CD4-positive, CD25-positive, alpha-beta regulatory T cell (primary cell): ENCODE results near the gene TPK1. TPM values are rescaled to one million over a fixed set of nuclear protein-coding genes. Genes with fewer than 3 reads are reported as not detected.

ENCODE experiments used
- ATAC-seq, 2 donors: fragments of 150-1000 bp; cut with Tn5 transposase; one replicate each; pipeline ENCODE4 v1.10.0; 2021; ENCODE audit warnings: low read depth in 2 of 2, moderate number of reproducible peaks in 2 of 2, moderate library complexity in 1 of 2
- DNase-seq, 3 donors: peaks; one replicate each; pipeline versions ENCODE4 v3.0.0 to v3.0.0-alpha.2; 2012 to 2022; ENCODE audit warnings: mixed read lengths in 1 of 3
- H3K27ac ChIP-seq: one replicate; pipeline ENCODE4 v1.7.0; 2013; ENCODE audit warnings: mild to moderate bottlenecking, low read length; ENCODE audit not compliant: insufficient read depth, poor library complexity, severe bottlenecking
- H3K27me3 ChIP-seq: one replicate; pipeline ENCODE4 v1.7.0; 2013; ENCODE audit warnings: low read length; ENCODE audit not compliant: control insufficient read depth, insufficient read depth
- H3K36me3 ChIP-seq: one replicate; pipeline ENCODE4 v1.7.0; 2013; ENCODE audit warnings: mild to moderate bottlenecking, low read length, moderate library complexity; ENCODE audit not compliant: control insufficient read depth, insufficient read depth
- H3K4me1 ChIP-seq: 2 replicates; pipeline ENCODE4 v1.7.0; 2013; ENCODE audit warnings: mild to moderate bottlenecking, low read length; ENCODE audit not compliant: insufficient read depth, control insufficient read depth, poor library complexity, severe bottlenecking
- H3K4me3 ChIP-seq: one replicate; pipeline ENCODE4 v1.7.0; 2013; ENCODE audit warnings: low read depth, mild to moderate bottlenecking, low read length, moderate library complexity
- H3K9me3 ChIP-seq, 2 experiments: 1 replicate in 1 of 2; 2 replicates in 1 of 2; pipeline ENCODE4 v1.7.0; 2013; ENCODE audit warnings: low read length in 2 of 2, mild to moderate bottlenecking in 1 of 2, moderate library complexity in 1 of 2; ENCODE audit not compliant: control insufficient read depth in 2 of 2
- H3K27ac Mint-ChIP-seq, 3 donors: one replicate each; pipeline ENCODE4 v1.8.0; 2020 to 2022; ENCODE audit warnings: mild to moderate bottlenecking in 3 of 3, mixed read lengths in 3 of 3, moderate library complexity in 2 of 3
- H3K27me3 Mint-ChIP-seq: one replicate; pipeline ENCODE4 v1.8.0; 2022; ENCODE audit warnings: mild to moderate bottlenecking, mixed read lengths
- H3K36me3 Mint-ChIP-seq: one replicate; pipeline ENCODE4 v1.8.0; 2020; ENCODE audit warnings: mixed read lengths
- H3K4me1 Mint-ChIP-seq, 4 donors: one replicate each; pipeline ENCODE4 v1.8.0; 2020 to 2022; ENCODE audit warnings: mixed read lengths in 4 of 4, mild to moderate bottlenecking in 1 of 4
- H3K4me3 Mint-ChIP-seq, 4 donors: one replicate each; pipeline ENCODE4 v1.8.0; 2020 to 2022; ENCODE audit warnings: mild to moderate bottlenecking in 4 of 4, mixed read lengths in 4 of 4, moderate library complexity in 3 of 4
- H3K9me3 Mint-ChIP-seq, 7 donors: one replicate each; pipeline ENCODE4 v1.8.0; 2020 to 2022; ENCODE audit warnings: mixed read lengths in 7 of 7, mild to moderate bottlenecking in 3 of 7, moderate library complexity in 2 of 7
- polyA plus RNA-seq, 4 donors: library from polyadenylated mRNA; unstranded; fragments of 300-500 nt; fragmentation: Illumina TruSeq; gene quantifications; one replicate each; pipeline ENCODE4 v1.2.3, GENCODE V29; 2021
- total RNA-seq: library from RNA; stranded (reverse); gene quantifications from one replicate; pipeline ENCODE4 v1.2.3, GENCODE V29; 2022

The TPK1 gene
- total and polyA plus RNA-seq, 5 donors from 2014 or later = 30.5 to 38.8 (median 31.6) TPM

DNA sequence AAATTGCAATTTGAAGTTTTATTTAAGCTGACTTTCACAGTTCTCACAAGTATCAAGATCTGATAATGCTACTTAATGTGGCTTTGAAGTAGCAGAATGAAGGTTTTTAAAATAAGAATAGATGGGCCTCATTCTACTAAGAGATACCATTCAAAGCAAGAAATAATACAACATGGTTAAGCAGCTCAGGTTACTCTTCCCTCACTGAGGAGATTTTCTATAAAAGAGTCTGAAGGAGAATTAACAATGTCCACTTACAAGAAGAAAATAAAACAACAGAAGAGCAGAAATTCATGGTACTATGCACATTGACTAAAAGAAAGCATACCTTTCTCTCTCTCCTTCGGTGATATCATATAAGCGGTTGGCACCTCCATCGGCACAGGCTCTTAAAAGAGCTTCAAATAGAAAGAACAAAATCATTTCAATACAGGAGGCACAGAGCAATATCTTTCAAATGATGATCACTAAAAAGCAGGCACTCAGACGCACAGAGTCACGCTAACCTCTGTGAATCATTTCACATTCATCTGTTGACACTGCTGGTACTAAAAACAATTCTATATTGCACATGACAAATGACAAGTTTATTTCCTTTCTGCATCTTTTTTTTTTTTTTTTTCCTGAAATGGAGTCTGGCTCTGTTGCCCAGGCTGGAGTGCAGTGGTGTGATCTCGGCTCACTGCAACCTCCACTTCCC, 153.1 kb downstream of the TPK1 start:
- Mint-ChIP-seq H3K27me3 (no peaks in the 10 kb centered on the region), H3K36me3 (peaks cover 15% of the 10 kb centered on the region), H3K27ac (peak overlapping the region in 1 of 3 donors; percentile 27), H3K9me3 (no peaks in the 10 kb centered on the region), H3K4me3 (no peak overlapping the region), H3K4me1 (peaks cover 0 to 7% (median 0%) of the 10 kb centered on the region in 4 donors)
- no peaks in the 10 kb centered on the region for H3K4me1 ChIP-seq
- no peak overlapping the region for H3K27ac ChIP-seq
- no peaks in the 10 kb centered on the region for H3K36me3 ChIP-seq
- ATAC-seq (no peak), DNase-seq (no peak)
- H3K27me3 ChIP-seq = no peaks in the 10 kb centered on the region
- H3K4me3 ChIP-seq = no peak overlapping the region
- no peaks in the 10 kb centered on the region for H3K9me3 ChIP-seq

DNA sequence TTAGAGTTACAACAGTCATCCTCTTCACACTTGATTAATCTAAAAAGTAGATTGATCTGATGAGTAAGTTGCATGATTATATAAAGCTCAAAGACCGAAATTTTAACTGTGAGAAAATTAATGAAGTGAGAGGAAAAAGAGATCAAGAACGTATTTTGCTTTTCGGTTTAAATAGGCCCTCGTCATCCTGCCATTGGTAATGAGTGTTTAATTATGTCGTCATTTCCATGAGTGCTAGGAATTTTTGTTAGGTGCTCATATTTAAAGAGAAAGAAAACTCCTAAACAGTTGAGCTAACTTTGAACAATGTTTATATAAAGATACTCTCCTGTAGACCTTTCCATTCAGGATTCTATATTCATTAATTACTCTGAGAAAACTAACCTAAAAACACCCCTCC, 159.4 kb downstream of the TPK1 start:
- H3K9me3 ChIP-seq = no peaks in the 10 kb centered on the region
- no peaks in the 10 kb centered on the region for H3K36me3 ChIP-seq
- peaks cover 0 to 12% (median 1%) of the 10 kb centered on the region in 4 donors for H3K4me1 Mint-ChIP-seq
- ATAC-seq = no peak
- H3K4me3 ChIP-seq = no peak overlapping the region
- H3K4me1 ChIP-seq = no peaks in the 10 kb centered on the region
- H3K27ac Mint-ChIP-seq = peak overlapping the region in 1 of 3 donors; percentile 87
- H3K27me3 ChIP-seq = no peaks in the 10 kb centered on the region
- no peak overlapping the region for H3K4me3 Mint-ChIP-seq
- H3K9me3 Mint-ChIP-seq = no peaks in the 10 kb centered on the region
- no peak for DNase-seq
- H3K27ac ChIP-seq = no peak overlapping the region
- no peaks in the 10 kb centered on the region for H3K27me3 Mint-ChIP-seq
- peaks cover 10% of the 10 kb centered on the region for H3K36me3 Mint-ChIP-seq

DNA sequence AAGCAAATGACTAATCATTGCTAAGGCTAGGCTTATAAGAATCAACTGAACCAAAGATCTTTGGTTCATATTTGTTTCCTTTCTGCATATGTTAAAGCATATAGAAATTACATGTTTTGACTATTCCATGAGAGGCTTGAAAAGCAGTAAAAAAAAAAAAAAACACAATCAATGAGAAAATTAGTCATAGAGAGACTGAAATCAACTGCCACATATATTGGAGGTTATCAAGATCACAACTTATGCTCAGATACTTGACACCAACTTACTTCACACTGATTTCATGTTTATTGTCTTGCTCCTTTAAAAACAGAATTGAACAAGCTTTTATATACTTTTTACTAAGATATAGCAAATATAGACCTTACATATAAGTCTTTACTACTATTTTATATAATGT, 161.3 kb downstream of the TPK1 start:
- no peaks in the 10 kb centered on the region for H3K9me3 ChIP-seq
- ATAC-seq = no peak

DNA sequence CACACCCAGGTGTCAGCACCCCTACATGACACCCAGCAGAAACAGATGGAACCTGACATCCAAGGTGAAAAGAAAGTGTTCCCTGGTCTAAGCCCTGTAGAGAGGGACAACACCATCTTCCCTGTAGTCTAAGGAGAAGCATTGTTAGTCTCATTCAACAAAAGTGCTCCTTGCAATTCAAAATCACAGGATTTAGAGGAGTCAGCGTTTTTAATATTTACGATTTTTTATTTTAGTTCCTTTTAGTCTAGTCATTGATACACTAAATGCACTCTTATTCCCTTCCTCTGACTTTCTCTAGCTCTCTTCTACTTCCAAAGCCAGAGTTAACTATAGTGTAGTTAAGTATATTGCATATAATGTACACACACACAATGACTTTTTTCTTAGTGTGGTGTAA, 163.0 kb downstream of the TPK1 start:
- no peaks in the 10 kb centered on the region for H3K36me3 ChIP-seq
- no peak overlapping the region for H3K4me3 ChIP-seq
- H3K9me3 ChIP-seq = no peaks in the 10 kb centered on the region
- no peak overlapping the region for H3K27ac Mint-ChIP-seq
- no peaks in the 10 kb centered on the region for H3K9me3 Mint-ChIP-seq
- H3K4me3 Mint-ChIP-seq = no peak overlapping the region
- H3K4me1 ChIP-seq = no peaks in the 10 kb centered on the region
- no peak for ATAC-seq
- peaks cover 8% of the 10 kb centered on the region for H3K36me3 Mint-ChIP-seq
- H3K27ac ChIP-seq = no peak overlapping the region
- no peaks in the 10 kb centered on the region for H3K27me3 Mint-ChIP-seq
- H3K4me1 Mint-ChIP-seq = peaks cover 0 to 5% (median 3%) of the 10 kb centered on the region in 4 donors
- no peak for DNase-seq
- no peaks in the 10 kb centered on the region for H3K27me3 ChIP-seq

More for the DNA sequence above, 161.3 kb downstream of the TPK1 start:
- peaks cover 8% of the 10 kb centered on the region for H3K36me3 Mint-ChIP-seq
- H3K27me3 ChIP-seq = no peaks in the 10 kb centered on the region
- H3K4me3 ChIP-seq = no peak overlapping the region
- no peaks in the 10 kb centered on the region for H3K36me3 ChIP-seq
- H3K27ac ChIP-seq = no peak overlapping the region
- H3K4me1 ChIP-seq = no peaks in the 10 kb centered on the region
- H3K27ac Mint-ChIP-seq = no peak overlapping the region
- no peaks in the 10 kb centered on the region for H3K27me3 Mint-ChIP-seq
- H3K4me3 Mint-ChIP-seq = no peak overlapping the region
- DNase-seq = no peak
- no peaks in the 10 kb centered on the region for H3K9me3 Mint-ChIP-seq
- peaks cover 0 to 12% (median 3%) of the 10 kb centered on the region in 4 donors for H3K4me1 Mint-ChIP-seq

DNA sequence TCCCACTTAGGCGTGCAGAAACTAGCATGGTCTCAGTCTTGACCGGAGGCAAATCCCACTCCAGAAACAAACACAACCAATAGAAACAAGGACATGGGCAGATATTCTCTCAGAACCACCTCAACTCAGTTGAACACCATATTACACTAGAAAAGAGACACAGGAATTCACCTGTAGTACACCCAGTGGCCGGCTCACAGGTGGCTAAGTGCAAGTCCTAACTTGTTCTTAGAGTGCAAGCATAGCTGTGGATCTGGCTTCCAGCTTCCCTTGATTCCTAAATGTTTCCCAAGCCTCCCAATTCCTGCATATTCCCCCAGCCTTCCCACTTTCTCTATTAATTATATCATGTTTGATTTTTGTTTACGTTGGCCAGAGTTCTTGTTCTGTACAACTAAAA, 164.4 kb downstream of the TPK1 start:
- Histone ChIP-seq H3K9me3 (no peaks in the 10 kb centered on the region), H3K27me3 (no peaks in the 10 kb centered on the region), H3K4me1 (no peaks in the 10 kb centered on the region), H3K36me3 (no peaks in the 10 kb centered on the region), H3K27ac (no peak overlapping the region), H3K4me3 (no peak overlapping the region)
- Mint-ChIP-seq H3K27me3 (no peaks in the 10 kb centered on the region), H3K9me3 (no peaks in the 10 kb centered on the region), H3K4me3 (no peak overlapping the region), H3K36me3 (peaks cover 3% of the 10 kb centered on the region), H3K4me1 (peaks cover 2 to 4% (median 2%) of the 10 kb centered on the region in 4 donors), H3K27ac (no peak overlapping the region)
- no peak for DNase-seq
- no peak for ATAC-seq

DNA sequence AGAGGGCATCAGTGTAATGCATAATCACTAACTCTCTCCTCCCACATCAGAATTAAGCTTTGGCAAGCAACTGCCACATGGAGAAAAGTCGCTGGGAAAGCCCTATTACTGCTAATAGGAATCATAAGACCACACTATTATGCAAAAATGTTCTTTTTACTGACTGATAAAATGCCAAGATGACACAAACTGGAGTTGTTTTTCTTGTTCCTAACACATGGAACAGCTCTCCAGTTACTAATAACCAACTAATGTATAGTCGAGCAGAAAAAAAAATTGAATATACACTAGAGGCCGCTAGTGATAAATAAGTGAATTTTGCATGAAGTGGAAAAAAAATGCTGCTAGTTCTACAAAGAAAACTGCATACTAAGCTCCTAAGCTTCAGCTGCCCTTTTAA, 165.6 kb downstream of the TPK1 start:
- H3K9me3 ChIP-seq = no peaks in the 10 kb centered on the region
- DNase-seq = peak in 2 of 3 donors; percentile 2 to 7
- Mint-ChIP-seq H3K36me3 (peaks cover 3% of the 10 kb centered on the region), H3K27ac (no peak overlapping the region), H3K4me3 (no peak overlapping the region), H3K27me3 (no peaks in the 10 kb centered on the region), H3K9me3 (no peaks in the 10 kb centered on the region), H3K4me1 (peaks cover 0 to 4% (median 2%) of the 10 kb centered on the region in 4 donors)
- H3K27ac ChIP-seq = no peak overlapping the region
- no peaks in the 10 kb centered on the region for H3K27me3 ChIP-seq
- no peaks in the 10 kb centered on the region for H3K4me1 ChIP-seq
- ATAC-seq = no peak
- H3K4me3 ChIP-seq = no peak overlapping the region
- H3K36me3 ChIP-seq = no peaks in the 10 kb centered on the region

DNA sequence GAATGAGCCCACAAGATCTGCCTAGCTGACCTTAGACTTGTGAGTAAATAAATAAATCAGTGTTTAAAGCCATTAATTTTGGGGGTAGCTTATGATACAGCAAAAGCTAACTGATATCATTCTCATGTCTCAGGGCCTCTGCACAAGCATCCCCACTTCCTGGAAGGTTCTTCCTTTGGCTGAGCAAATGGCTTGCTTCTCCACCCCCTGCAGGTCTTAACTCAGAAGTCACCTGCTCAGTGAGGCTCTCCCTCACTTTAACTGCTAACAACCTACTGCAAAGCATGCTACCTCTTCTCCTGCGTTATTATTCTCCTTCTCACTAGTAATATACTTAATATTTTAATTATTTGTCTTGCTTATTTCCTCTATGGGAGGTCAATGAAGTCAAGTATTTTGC, 167.3 kb downstream of the TPK1 start:
- DNase-seq (peak in 1 of 3 donors; percentile 12), ATAC-seq (no peak)
- no peak overlapping the region for H3K4me3 Mint-ChIP-seq
- H3K4me3 ChIP-seq = no peak overlapping the region
- H3K27me3 ChIP-seq = no peaks in the 10 kb centered on the region
- no peaks in the 10 kb centered on the region for H3K9me3 ChIP-seq
- peaks cover 0 to 7% (median 0%) of the 10 kb centered on the region in 7 donors for H3K9me3 Mint-ChIP-seq
- H3K27ac Mint-ChIP-seq = no peak overlapping the region
- peaks cover 11% of the 10 kb centered on the region for H3K36me3 Mint-ChIP-seq
- no peaks in the 10 kb centered on the region for H3K27me3 Mint-ChIP-seq
- no peak overlapping the region for H3K27ac ChIP-seq
- no peaks in the 10 kb centered on the region for H3K36me3 ChIP-seq
- no peaks in the 10 kb centered on the region for H3K4me1 ChIP-seq
- peaks cover 0 to 9% (median 2%) of the 10 kb centered on the region in 4 donors for H3K4me1 Mint-ChIP-seq
